CD14-positive monocyte (primary cell): Measurements from ENCODE around the gene PARVB. TPM values are rescaled to one million over a fixed set of nuclear protein-coding genes. Genes with fewer than 3 reads are reported as not detected.

ENCODE experiments used
- DNase-seq, 3 donors: peaks; one replicate each; pipeline ENCODE4 v3.0.0-alpha.2; 2011 to 2022
- H2AFZ ChIP-seq: 2 replicates; pipeline ENCODE4 v1.6.0; 2012; ENCODE audit warnings: mild to moderate bottlenecking, low read depth, low read length, inconsistent platforms; ENCODE audit not compliant: insufficient read depth, poor library complexity, severe bottlenecking
- H3K27ac ChIP-seq, 2 donors: 1 replicate in 1 of 2; 2 replicates in 1 of 2; pipeline ENCODE4 v1.5.1; 2012 to 2013; ENCODE audit warnings: low read length in 2 of 2, control low read depth in 1 of 2, inconsistent platforms in 1 of 2, low read depth in 1 of 2, mild to moderate bottlenecking in 1 of 2
- H3K27me3 ChIP-seq, 2 donors: one replicate each; pipeline versions ENCODE4 v1.6.0 to v1.6.1; 2011 to 2013; ENCODE audit warnings: low read length in 2 of 2; ENCODE audit not compliant: control insufficient read depth in 2 of 2, insufficient read depth in 2 of 2
- H3K36me3 ChIP-seq, 2 donors: replicated peaks in 1 of 2; 1 replicate in 1 of 2; 2 replicates in 1 of 2; pipeline versions ENCODE4 v1.5.1 to v1.6.1; 2012 to 2013; ENCODE audit warnings: low read length in 2 of 2, control low read depth in 1 of 2, inconsistent platforms in 1 of 2, mild to moderate bottlenecking in 1 of 2; ENCODE audit not compliant: insufficient read depth in 2 of 2, control insufficient read depth in 1 of 2
- H3K4me1 ChIP-seq, 2 donors: 1 replicate in 1 of 2; 2 replicates in 1 of 2; pipeline versions ENCODE4 v1.5.1 to v1.6.1; 2012 to 2013; ENCODE audit warnings: low read length in 2 of 2, control low read depth in 1 of 2, inconsistent platforms in 1 of 2, mild to moderate bottlenecking in 1 of 2, moderate library complexity in 1 of 2; ENCODE audit not compliant: insufficient read depth in 2 of 2, control insufficient read depth in 1 of 2
- H3K4me2 ChIP-seq: replicated peaks from 2 replicates; pipeline ENCODE3; 2012; ENCODE audit warnings: low read length, moderate library complexity, mild to moderate bottlenecking; ENCODE audit not compliant: poor library complexity, severe bottlenecking; ENCODE audit errors: extremely low read depth
- H3K4me3 ChIP-seq, 3 experiments: fragments of 200-600 bp in 1 of 3; sonication (generic) in 1 of 3; replicated peaks in 1 of 3; 1 replicate in 2 of 3; 2 replicates in 1 of 3; pipeline ENCODE4 v1.5.1; 2011 to 2013; ENCODE audit warnings: low read length in 3 of 3, mild to moderate bottlenecking in 3 of 3, control low read depth in 2 of 3, low read depth in 2 of 3, inconsistent platforms in 1 of 3, moderate library complexity in 1 of 3
- H3K79me2 ChIP-seq: 2 replicates; pipeline ENCODE4 v1.6.0; 2012; ENCODE audit warnings: mild to moderate bottlenecking, control low read depth, inconsistent platforms, low read length, moderate library complexity; ENCODE audit not compliant: insufficient read depth
- H3K9ac ChIP-seq: 2 replicates; pipeline ENCODE4 v1.6.0; 2017; ENCODE audit warnings: low read length, mild to moderate bottlenecking; ENCODE audit not compliant: insufficient read depth, poor library complexity, severe bottlenecking
- H3K9me3 ChIP-seq, 2 donors: replicated peaks in 1 of 2; 1 replicate in 1 of 2; 2 replicates in 1 of 2; pipeline versions ENCODE4 v1.5.1 to v1.6.1; 2012 to 2013; ENCODE audit warnings: low read length in 2 of 2, control low read depth in 1 of 2; ENCODE audit not compliant: control insufficient read depth in 1 of 2, insufficient read depth in 1 of 2
- H4K20me1 ChIP-seq: 2 replicates; pipeline ENCODE4 v1.6.0; 2012; ENCODE audit warnings: mild to moderate bottlenecking, low read length, control low read depth, moderate library complexity; ENCODE audit not compliant: insufficient read depth
- H3K27ac Mint-ChIP-seq, 7 donors: one replicate each; pipeline ENCODE4 v1.8.0; 2020; ENCODE audit warnings: mild to moderate bottlenecking in 7 of 7, mixed read lengths in 7 of 7, moderate library complexity in 6 of 7, inconsistent platforms in 2 of 7
- H3K27me3 Mint-ChIP-seq, 3 donors: one replicate each; pipeline ENCODE4 v1.8.0; 2021 to 2022; ENCODE audit warnings: low read depth in 3 of 3, mild to moderate bottlenecking in 3 of 3, mixed read lengths in 3 of 3, moderate library complexity in 3 of 3, inconsistent platforms in 1 of 3
- H3K36me3 Mint-ChIP-seq, 2 donors: one replicate each; pipeline ENCODE4 v1.8.0; 2020; ENCODE audit warnings: mixed read lengths in 2 of 2, inconsistent platforms in 1 of 2, mild to moderate bottlenecking in 1 of 2
- H3K4me1 Mint-ChIP-seq: one replicate; pipeline ENCODE4 v1.8.0; 2020; ENCODE audit warnings: mild to moderate bottlenecking, mixed read lengths
- H3K4me3 Mint-ChIP-seq, 2 donors: one replicate each; pipeline ENCODE4 v1.8.0; 2020; ENCODE audit warnings: mild to moderate bottlenecking in 2 of 2, mixed read lengths in 2 of 2, moderate library complexity in 1 of 2
- H3K9me3 Mint-ChIP-seq, 7 donors: one replicate each; pipeline ENCODE4 v1.8.0; 2020 to 2022; ENCODE audit warnings: mixed read lengths in 7 of 7, mild to moderate bottlenecking in 6 of 7, moderate library complexity in 6 of 7, inconsistent platforms in 2 of 7
- CTCF ChIP-seq: fragments of 200-600 bp; IDR thresholded peaks from one replicate; pipeline ENCODE4 v1.8.0; 2022; ENCODE audit warnings: antibody characterized with exemption, mild to moderate bottlenecking
- WGBS: methylation state at CpG from one replicate; pipeline ENCODE4 v1.1.5; 2013; ENCODE audit warnings: missing lambda C conversion rate; ENCODE audit not compliant: insufficient coverage; 5-methylcytosine and 5-hydroxymethylcytosine counted together
- intact Hi-C, 2 donors: fragments of 100-400 bp; cut with micrococcal nuclease; formaldehyde crosslinking; loops; one replicate each; pipeline versions ENCODE4 v1.15.0 to v1.15.1; 2023
- polyA plus RNA-seq, 3 donors: library from polyadenylated mRNA; depleted of rRNA in 1 of 3; unstranded in 2 of 3; stranded (reverse) in 1 of 3; fragments of 300-500 nt in 2 of 3; fragments of >200 nt in 1 of 3; fragmentation: Illumina TruSeq in 2 of 3; gene quantifications; 1 replicate in 2 of 3; 2 replicates in 1 of 3; pipeline ENCODE4 v1.2.3, GENCODE V29; 2012 to 2021

The PARVB gene
- polyA plus RNA-seq, 3 donors, result 13.4 to 38.5 (median 17.9) TPM

GRCh38 chr22:44071781-44072326, 47.8 kb downstream of the PARVB start:
- H3K4me1 Mint-ChIP-seq, result peaks cover 33% of the 10 kb centered on the region
- Histone ChIP-seq H3K4me3 (no peak overlapping the region), H3K27me3 (no peaks in the 10 kb centered on the region), H3K27ac (no peak overlapping the region), H3K4me1 (peaks cover 31 to 32% of the 10 kb centered on the region in 2 donors), H2AFZ (no peak overlapping the region), H3K79me2 (peaks cover 40% of the 10 kb centered on the region), H3K36me3 (no peaks in the 10 kb centered on the region), H3K4me2 (no peak overlapping the region), H4K20me1 (peaks cover 18% of the 10 kb centered on the region), H3K9me3 (no peaks in the 10 kb centered on the region), H3K9ac (no peak overlapping the region)
- WGBS, result 87% methylated on average over 3 of the region's 14 CpGs
- H3K36me3 Mint-ChIP-seq, result peaks cover 17 to 24% of the 10 kb centered on the region in 2 donors
- no peak for TF ChIP-seq CTCF
- intact Hi-C loops, result no loop called here
- H3K9me3 Mint-ChIP-seq, result no peaks in the 10 kb centered on the region
- peaks cover 5 to 7% (median 6%) of the 10 kb centered on the region in 3 donors for H3K27me3 Mint-ChIP-seq
- H3K27ac Mint-ChIP-seq, result peak overlapping the region in 4 of 7 donors; percentile 27 to 48 (median 38)
- H3K4me3 Mint-ChIP-seq, result no peak overlapping the region
- no peak for DNase-seq

GRCh38 chr22:44074337-44074984, 50.4 kb downstream of the PARVB start:
- TF ChIP-seq CTCF, result no peak
- H3K4me3 ChIP-seq, result no peak overlapping the region
- Mint-ChIP-seq H3K4me3 (no peak overlapping the region), H3K4me1 (peaks cover 7% of the 10 kb centered on the region), H3K27me3 (peaks cover 3 to 8% (median 5%) of the 10 kb centered on the region in 3 donors), H3K36me3 (peaks cover 18 to 20% of the 10 kb centered on the region in 2 donors), H3K9me3 (no peaks in the 10 kb centered on the region), H3K27ac (peak overlapping the region in 2 of 7 donors; percentile 48 to 62)
- no peaks in the 10 kb centered on the region for H3K27me3 ChIP-seq
- no peaks in the 10 kb centered on the region for H3K9me3 ChIP-seq
- intact Hi-C loops, result no loop called here
- H3K4me2 ChIP-seq, result no peak overlapping the region
- no peak overlapping the region for H3K27ac ChIP-seq
- H2AFZ ChIP-seq, result no peak overlapping the region
- peaks cover 5 to 7% of the 10 kb centered on the region in 2 donors for H3K4me1 ChIP-seq
- no peak overlapping the region for H3K9ac ChIP-seq
- no peaks in the 10 kb centered on the region for H3K36me3 ChIP-seq
- 96% methylated on average over 5 of the region's 11 CpGs for WGBS
- peaks cover 18% of the 10 kb centered on the region for H4K20me1 ChIP-seq
- peaks cover 33% of the 10 kb centered on the region for H3K79me2 ChIP-seq
- DNase-seq, result no peak
